Mesendoderm (in vitro differentiated cells): ENCODE data around the gene CCDC192.

Experiments
- DNase-seq: peaks from one replicate; pipeline ENCODE4 v3.0.0; 2013
- H2AK5ac ChIP-seq: 2 replicates; pipeline ENCODE4 v1.6.1; 2013; ENCODE audit warnings: low read length, inconsistent platforms
- H2BK120ac ChIP-seq: 2 replicates; pipeline ENCODE4 v1.6.1; 2013; ENCODE audit warnings: low read depth, mild to moderate bottlenecking, low read length, moderate library complexity, mixed read lengths
- H2BK15ac ChIP-seq: replicated peaks from 2 replicates; pipeline ENCODE4 v1.6.1; 2013; ENCODE audit warnings: low read depth, mild to moderate bottlenecking, moderate library complexity
- H2BK5ac ChIP-seq: 2 replicates; pipeline ENCODE4 v1.6.1; 2013; ENCODE audit warnings: low read length, inconsistent platforms
- H3K18ac ChIP-seq: 2 replicates; pipeline ENCODE4 v1.6.1; 2013; ENCODE audit warnings: mild to moderate bottlenecking, low read length, mixed read lengths
- H3K23ac ChIP-seq: one replicate; pipeline ENCODE4 v1.6.1; 2013; ENCODE audit warnings: low read length
- H3K27ac ChIP-seq: 2 replicates; pipeline ENCODE4 v1.5.1; 2013; ENCODE audit warnings: low read depth, mild to moderate bottlenecking, inconsistent platforms, low read length, moderate library complexity
- H3K27me3 ChIP-seq: 2 replicates; pipeline ENCODE4 v1.6.1; 2013; ENCODE audit warnings: low read length, control low read depth, mild to moderate bottlenecking, inconsistent platforms; ENCODE audit not compliant: insufficient read depth, poor library complexity
- H3K36me3 ChIP-seq: 2 replicates; pipeline ENCODE4 v1.6.1; 2013; ENCODE audit warnings: low read length, inconsistent platforms; ENCODE audit not compliant: control insufficient read depth, insufficient read depth
- H3K4ac ChIP-seq: one replicate; pipeline ENCODE4 v1.6.1; 2013; ENCODE audit warnings: low read depth, mild to moderate bottlenecking, low read length, moderate library complexity
- H3K4me1 ChIP-seq: 2 replicates; pipeline ENCODE4 v1.6.1; 2013; ENCODE audit warnings: low read depth, low read length, inconsistent platforms; ENCODE audit not compliant: control insufficient read depth
- H3K4me2 ChIP-seq: 2 replicates; pipeline ENCODE4 v1.6.1; 2013; ENCODE audit warnings: low read length
- H3K4me3 ChIP-seq: 2 replicates; pipeline ENCODE4 v1.5.1; 2013; ENCODE audit warnings: mild to moderate bottlenecking, low read length
- H3K56ac ChIP-seq: one replicate; pipeline ENCODE4 v1.6.1; 2013; ENCODE audit warnings: low read length
- H3K79me1 ChIP-seq: 2 replicates; pipeline ENCODE4 v1.6.1; 2013; ENCODE audit warnings: low read length, inconsistent platforms
- H3K79me2 ChIP-seq: 2 replicates; pipeline ENCODE4 v1.6.1; 2013; ENCODE audit warnings: mild to moderate bottlenecking, low read length; ENCODE audit not compliant: control insufficient read depth, insufficient read depth
- H3K9ac ChIP-seq: 2 replicates; pipeline ENCODE4 v1.6.1; 2013; ENCODE audit warnings: low read length, inconsistent platforms
- H4K5ac ChIP-seq: one replicate; pipeline ENCODE4 v1.6.1; 2013; ENCODE audit warnings: low read length
- H4K8ac ChIP-seq: one replicate; pipeline ENCODE4 v1.6.1; 2013; ENCODE audit warnings: low read depth, mild to moderate bottlenecking, control low read depth, low read length, moderate library complexity
- WGBS: extraction: QIAGEN DNeasy Blood & Tissue Kit; methylation state at CpG from one replicate; pipeline ENCODE4 v1.1.7; 2013; ENCODE audit warnings: low lambda C conversion rate, missing lambda C conversion rate; ENCODE audit not compliant: insufficient coverage; ENCODE audit errors: extremely low coverage; 5-methylcytosine and 5-hydroxymethylcytosine counted together

Gene CCDC192

DNA sequence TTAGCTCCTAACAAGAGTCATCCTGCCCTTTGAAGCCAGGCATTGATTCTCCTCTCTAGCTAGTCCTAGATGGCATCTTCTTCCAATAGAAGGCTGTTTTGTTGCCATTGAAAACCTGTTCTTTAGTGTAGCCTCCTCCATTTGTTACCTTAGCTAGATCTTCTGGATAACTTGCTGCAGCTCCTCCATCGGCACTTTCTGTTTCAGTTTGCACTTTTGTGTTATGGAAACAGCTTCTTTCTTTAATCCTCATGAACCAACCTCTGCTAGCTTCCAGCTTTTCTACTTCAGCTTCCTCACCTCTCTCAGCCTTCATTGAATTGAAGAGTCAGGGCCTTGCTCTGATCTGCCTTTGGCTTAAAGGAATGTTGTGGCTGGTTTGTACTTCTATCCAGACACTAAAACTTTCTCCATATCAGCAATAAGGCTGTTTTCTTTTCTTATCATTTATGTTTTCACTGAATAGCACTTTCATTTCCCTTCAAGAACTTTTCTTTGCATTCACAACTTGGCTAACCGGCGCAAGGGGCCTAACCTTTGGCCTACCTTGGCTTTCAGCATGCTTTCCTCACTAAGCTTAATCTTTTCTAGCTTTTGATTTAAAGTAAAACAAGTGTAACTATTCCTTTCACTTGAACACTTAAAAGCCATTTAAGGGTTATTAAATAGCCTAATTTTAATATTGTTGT lies 213.8 kb downstream of the CCDC192 start:
- no peak overlapping the region for H3K4me3 ChIP-seq
- H3K79me2 ChIP-seq: no peaks in the 10 kb centered on the region
- H3K4me1 ChIP-seq: no peaks in the 10 kb centered on the region
- no peak overlapping the region for H3K27ac ChIP-seq
- WGBS: no CpG with 5 or more reads among the region's 3 CpGs
- H3K79me1 ChIP-seq: no peaks in the 10 kb centered on the region
- H3K36me3 ChIP-seq: no peaks in the 10 kb centered on the region
- no peak overlapping the region for H3K23ac ChIP-seq
- no peak overlapping the region for H3K18ac ChIP-seq
- no peak overlapping the region for H3K4ac ChIP-seq
- no peak overlapping the region for H3K4me2 ChIP-seq
- DNase-seq: no peak
- no peak overlapping the region for H4K5ac ChIP-seq
- no peak overlapping the region for H2BK120ac ChIP-seq
- no peak overlapping the region for H2BK15ac ChIP-seq
- no peaks in the 10 kb centered on the region for H3K27me3 ChIP-seq
- H4K8ac ChIP-seq: no peak overlapping the region
- no peak overlapping the region for H2BK5ac ChIP-seq
- H3K56ac ChIP-seq: no peak overlapping the region
- H3K9ac ChIP-seq: no peak overlapping the region
- H2AK5ac ChIP-seq: no peak overlapping the region

DNA sequence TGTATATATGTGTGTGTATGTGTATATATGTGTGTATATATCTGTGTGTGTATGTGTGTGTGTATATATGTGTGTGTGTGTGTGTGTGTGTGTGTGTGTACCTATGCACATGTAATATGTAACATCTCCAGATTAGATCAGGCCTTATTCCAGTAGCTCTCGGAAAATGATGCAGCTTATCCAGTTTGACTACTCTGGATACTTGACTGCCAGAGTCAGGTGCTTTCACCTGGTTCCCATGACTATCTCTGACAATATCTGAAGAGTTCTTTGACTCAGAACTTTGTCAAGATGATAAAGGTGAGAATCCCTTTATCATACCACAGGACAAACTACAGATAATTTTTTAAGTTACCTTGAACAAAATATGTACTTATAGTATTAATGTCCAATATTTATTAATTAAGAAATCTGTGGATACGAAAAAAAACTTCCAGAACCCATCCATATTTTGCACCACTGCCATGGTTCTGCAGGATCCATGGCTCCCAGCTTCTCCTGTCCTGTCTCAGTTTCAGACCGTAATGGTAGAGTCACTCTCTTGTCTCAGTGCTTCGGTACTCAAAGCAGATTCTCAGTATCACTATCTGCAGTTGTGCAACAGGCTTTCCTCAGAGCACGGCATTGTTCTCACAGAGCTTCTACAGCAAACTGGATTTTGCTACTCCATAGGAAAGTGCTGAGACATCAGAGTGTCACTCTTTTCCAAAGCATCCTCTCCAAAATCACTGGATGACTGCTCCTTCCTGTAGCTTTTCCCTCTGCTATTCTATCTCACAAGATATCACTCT lies 216.0 kb downstream of the CCDC192 start:
- Histone ChIP-seq H3K9ac (no peak overlapping the region), H3K36me3 (no peaks in the 10 kb centered on the region), H3K27me3 (no peaks in the 10 kb centered on the region), H3K79me1 (no peaks in the 10 kb centered on the region), H3K4me2 (no peak overlapping the region), H3K27ac (no peak overlapping the region), H2BK120ac (no peak overlapping the region), H3K4me1 (no peaks in the 10 kb centered on the region), H3K23ac (no peak overlapping the region), H2BK5ac (no peak overlapping the region), H3K4me3 (no peak overlapping the region), H3K4ac (no peak overlapping the region), H3K56ac (no peak overlapping the region), H2BK15ac (no peak overlapping the region), H3K18ac (no peak overlapping the region), H4K5ac (no peak overlapping the region), H2AK5ac (no peak overlapping the region), H3K79me2 (no peaks in the 10 kb centered on the region), H4K8ac (no peak overlapping the region)
- DNase-seq: no peak
- no CpG with 5 or more reads among the region's 5 CpGs for WGBS

DNA sequence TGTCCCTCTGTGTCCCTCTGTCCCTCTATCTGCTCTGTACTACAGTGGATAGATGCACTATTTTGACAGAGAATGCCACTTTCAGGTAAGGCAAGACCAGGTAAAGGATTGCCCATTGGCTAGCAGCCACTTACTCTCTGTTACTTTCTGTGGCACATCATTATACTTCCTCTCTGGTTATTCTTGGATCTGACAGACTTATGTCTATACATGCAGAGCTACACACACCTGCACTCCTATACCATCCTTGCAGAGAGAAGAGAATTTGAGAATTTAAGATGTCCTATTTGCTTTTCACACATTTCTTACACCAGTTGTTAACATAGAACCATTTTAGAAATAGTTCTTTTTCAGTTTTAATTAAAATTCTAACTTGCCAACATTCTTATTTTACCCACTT lies 216.6 kb downstream of the CCDC192 start:
- Histone ChIP-seq H2BK120ac (no peak overlapping the region), H3K27me3 (no peaks in the 10 kb centered on the region), H3K36me3 (no peaks in the 10 kb centered on the region), H2AK5ac (no peak overlapping the region), H2BK15ac (no peak overlapping the region), H3K23ac (no peak overlapping the region), H3K4ac (no peak overlapping the region), H3K56ac (no peak overlapping the region), H3K4me1 (no peaks in the 10 kb centered on the region), H3K4me3 (no peak overlapping the region), H3K79me2 (no peaks in the 10 kb centered on the region), H4K5ac (no peak overlapping the region), H4K8ac (no peak overlapping the region), H3K4me2 (no peak overlapping the region), H2BK5ac (no peak overlapping the region), H3K18ac (no peak overlapping the region), H3K79me1 (no peaks in the 10 kb centered on the region), H3K27ac (no peak overlapping the region), H3K9ac (no peak overlapping the region)
- DNase-seq: no peak

GRCh38 chr5:127920936-127921335 lies 217.7 kb downstream of the CCDC192 start:
- Histone ChIP-seq H3K23ac (no peak overlapping the region), H3K4me2 (no peak overlapping the region), H3K9ac (no peak overlapping the region), H2AK5ac (no peak overlapping the region), H3K79me2 (no peaks in the 10 kb centered on the region), H3K36me3 (no peaks in the 10 kb centered on the region), H3K18ac (no peak overlapping the region), H2BK5ac (no peak overlapping the region), H3K79me1 (no peaks in the 10 kb centered on the region), H3K27ac (no peak overlapping the region), H3K4me1 (no peaks in the 10 kb centered on the region), H4K5ac (no peak overlapping the region), H3K27me3 (no peaks in the 10 kb centered on the region), H2BK120ac (no peak overlapping the region), H3K56ac (no peak overlapping the region), H3K4me3 (no peak overlapping the region), H4K8ac (no peak overlapping the region), H3K4ac (no peak overlapping the region), H2BK15ac (no peak overlapping the region)
- DNase-seq: no peak

DNA sequence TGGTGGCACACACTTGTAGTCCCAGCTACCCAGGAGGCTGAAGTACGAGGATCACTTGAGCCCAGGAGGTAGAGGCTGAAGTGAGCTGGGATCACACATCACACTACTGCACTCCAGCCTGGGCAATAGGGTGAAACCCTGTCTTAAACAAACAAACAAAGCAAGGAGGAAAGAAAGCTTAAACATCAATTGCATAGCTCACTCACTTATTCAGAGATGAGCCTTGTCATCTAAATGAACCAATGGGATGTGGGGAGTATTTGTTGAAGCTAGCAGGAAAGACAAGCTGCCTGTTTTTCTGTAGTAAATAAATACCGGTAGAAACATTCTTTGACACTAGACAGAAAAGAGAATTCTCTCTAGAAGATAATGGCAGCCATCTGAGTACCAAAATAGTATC lies 219.4 kb downstream of the CCDC192 start:
- Histone ChIP-seq H3K9ac (no peak overlapping the region), H3K27me3 (no peaks in the 10 kb centered on the region), H3K56ac (no peak overlapping the region), H2BK5ac (no peak overlapping the region), H4K5ac (no peak overlapping the region), H3K36me3 (no peaks in the 10 kb centered on the region), H2AK5ac (no peak overlapping the region), H3K4me3 (no peak overlapping the region), H4K8ac (no peak overlapping the region), H3K18ac (no peak overlapping the region), H3K4me1 (no peaks in the 10 kb centered on the region), H3K4me2 (no peak overlapping the region), H3K23ac (no peak overlapping the region), H3K79me1 (no peaks in the 10 kb centered on the region), H3K27ac (no peak overlapping the region), H2BK120ac (no peak overlapping the region), H3K4ac (no peak overlapping the region), H3K79me2 (no peaks in the 10 kb centered on the region), H2BK15ac (no peak overlapping the region)
- no CpG with 5 or more reads among the region's 2 CpGs for WGBS
- DNase-seq: no peak
